Liver (tissue), 9 donors: ENCODE data around the gene PDE1C. TPM values are rescaled to one million over a fixed set of nuclear protein-coding genes. Genes with fewer than 3 reads are reported as not detected.

ENCODE experiments used
- DNase-seq: peaks from one replicate; pipeline ENCODE4 v3.0.0-alpha.2; 2017; ENCODE audit warnings: low spot score
- H3K27ac ChIP-seq, 2 donors: one replicate each; pipeline ENCODE4 v1.7.0; 2013; ENCODE audit warnings: inconsistent platforms in 2 of 2, low read length in 2 of 2, control low read depth in 1 of 2, low read depth in 1 of 2, mild to moderate bottlenecking in 1 of 2
- H3K27me3 ChIP-seq, 4 donors: one replicate each; pipeline versions ENCODE4 v1.6.1 to v1.7.0; 2013; ENCODE audit warnings: low read length in 3 of 4, inconsistent platforms in 1 of 4, mild to moderate bottlenecking in 1 of 4, moderate library complexity in 1 of 4; ENCODE audit not compliant: control insufficient read depth in 4 of 4, insufficient read depth in 4 of 4
- H3K36me3 ChIP-seq, 4 donors: one replicate each; pipeline versions ENCODE4 v1.6.1 to v1.7.0; 2013; ENCODE audit warnings: low read length in 3 of 4, mild to moderate bottlenecking in 3 of 4, low read depth in 1 of 4, moderate library complexity in 1 of 4; ENCODE audit not compliant: control insufficient read depth in 4 of 4, insufficient read depth in 3 of 4
- H3K4me1 ChIP-seq, 4 donors: one replicate each; pipeline versions ENCODE4 v1.6.1 to v1.7.0; 2013; ENCODE audit warnings: low read length in 3 of 4, mild to moderate bottlenecking in 3 of 4, moderate library complexity in 1 of 4; ENCODE audit not compliant: control insufficient read depth in 4 of 4, insufficient read depth in 4 of 4
- H3K4me3 ChIP-seq, 3 donors: one replicate each; pipeline versions ENCODE4 v1.6.1 to v1.7.0; 2013; ENCODE audit warnings: low read length in 3 of 3, control low read depth in 1 of 3, low read depth in 1 of 3, mild to moderate bottlenecking in 1 of 3
- H3K9ac ChIP-seq, 2 donors: one replicate each; pipeline ENCODE4 v1.7.0; 2013; ENCODE audit warnings: low read length in 2 of 2, mild to moderate bottlenecking in 2 of 2, moderate library complexity in 2 of 2, control low read depth in 1 of 2, low read depth in 1 of 2
- H3K9me3 ChIP-seq, 4 donors: one replicate each; pipeline versions ENCODE4 v1.6.1 to v1.7.0; 2013; ENCODE audit warnings: low read length in 3 of 4; ENCODE audit not compliant: control insufficient read depth in 4 of 4
- EGR1 ChIP-seq, 2 donors: IDR thresholded peaks; 2 replicates each; pipeline ENCODE4 v1.6.1; 2016 to 2018; ENCODE audit warnings: antibody characterized with exemption in 2 of 2, low read depth in 2 of 2
- FOXA1 ChIP-seq: IDR thresholded peaks from 2 replicates; pipeline ENCODE4 v1.6.1; 2016; ENCODE audit warnings: antibody characterized with exemption
- FOXA2 ChIP-seq: IDR thresholded peaks from 2 replicates; pipeline ENCODE4 v1.6.1; 2016; ENCODE audit warnings: antibody characterized with exemption
- GABPA ChIP-seq, 2 donors: IDR thresholded peaks in 1 of 2; conservative IDR thresholded peaks in 1 of 2; 2 replicates each; pipeline ENCODE4 v1.6.1; 2016; ENCODE audit warnings: antibody characterized with exemption in 2 of 2, mild to moderate bottlenecking in 1 of 2, moderate library complexity in 1 of 2
- HNF4A ChIP-seq, 2 donors: conservative IDR thresholded peaks; 2 replicates each; pipeline ENCODE4 v1.6.1; 2016; ENCODE audit warnings: antibody characterized with exemption in 2 of 2, mild to moderate bottlenecking in 2 of 2
- HNF4G ChIP-seq: IDR thresholded peaks from 2 replicates; pipeline ENCODE4 v1.6.1; 2016; ENCODE audit warnings: antibody characterized with exemption
- JUND ChIP-seq, 2 donors: IDR thresholded peaks; 2 replicates each; pipeline ENCODE4 v1.6.1; 2016; ENCODE audit warnings: antibody characterized with exemption in 2 of 2
- NR2F2 ChIP-seq: IDR thresholded peaks from 2 replicates; pipeline ENCODE4 v1.6.1; 2016; ENCODE audit warnings: antibody characterized with exemption
- RAD21 ChIP-seq, 2 donors: IDR thresholded peaks; 2 replicates each; pipeline ENCODE4 v1.6.1; 2016; ENCODE audit warnings: antibody characterized with exemption in 2 of 2, mild to moderate bottlenecking in 2 of 2
- SP1 ChIP-seq: IDR thresholded peaks from 2 replicates; pipeline ENCODE4 v1.6.1; 2018; ENCODE audit warnings: antibody characterized with exemption, mild to moderate bottlenecking
- TAF1 ChIP-seq: conservative IDR thresholded peaks from 2 replicates; pipeline ENCODE4 v1.6.1; 2016; ENCODE audit warnings: antibody characterized with exemption, mild to moderate bottlenecking
- YY1 ChIP-seq: IDR thresholded peaks from 2 replicates; pipeline ENCODE4 v1.6.1; 2016; ENCODE audit warnings: antibody characterized with exemption, mild to moderate bottlenecking
- WGBS: extraction: QIAGEN DNeasy Blood & Tissue Kit; methylation state at CpG from one replicate; pipeline ENCODE4 v1.1.7; 2013; 5-methylcytosine and 5-hydroxymethylcytosine counted together
- polyA plus RNA-seq, 2 donors: library from polyadenylated mRNA; stranded (reverse) in 1 of 2; unstranded in 1 of 2; fragments of 200-250 nt in 1 of 2; fragments of >200 nt in 1 of 2; fragmentation: Nextera tagmentation in 1 of 2; extraction: Ambion mirVana in 1 of 2; gene quantifications; one replicate each; pipeline versions ENCODE4 v1.2.1 to v1.2.3, GENCODE V29; 2013 to 2015
- total RNA-seq, 2 donors: library from RNA; depleted of rRNA; stranded (reverse); fragments of >200 nt; gene quantifications; one replicate each; pipeline ENCODE4 v1.2.3, GENCODE V29; 2014
- TF ChIP-seq, protein P1 (sequence below): IDR thresholded peaks from 2 replicates; pipeline ENCODE4 v1.6.1; 2016; ENCODE audit warnings: antibody characterized with exemption
- TF ChIP-seq, protein P2 (sequence below): fragments of 150-350 bp; IDR thresholded peaks from 2 replicates; pipeline ENCODE4 v1.5.1; 2017; ENCODE audit warnings: improper control_type of control experiment, low read depth, low read length; ENCODE audit not compliant: missing input control
- TF ChIP-seq, protein P3 (sequence below): IDR thresholded peaks from 2 replicates; pipeline ENCODE4 v1.6.1; 2016; ENCODE audit warnings: antibody characterized with exemption, mild to moderate bottlenecking
- TF ChIP-seq, protein P4 (sequence below): IDR thresholded peaks from 2 replicates; pipeline ENCODE4 v1.6.1; 2016; ENCODE audit warnings: antibody characterized with exemption
- donor health status: healthy.
- donor health status: healthy.
- donor health status: healthy.
- donor health status: healthy.
- donor health status: healthy.

PDE1C gene
- total and polyA plus RNA-seq, 4 donors: 0.05 to 0.92 (median 0.47) TPM; not detected in 1

DNA sequence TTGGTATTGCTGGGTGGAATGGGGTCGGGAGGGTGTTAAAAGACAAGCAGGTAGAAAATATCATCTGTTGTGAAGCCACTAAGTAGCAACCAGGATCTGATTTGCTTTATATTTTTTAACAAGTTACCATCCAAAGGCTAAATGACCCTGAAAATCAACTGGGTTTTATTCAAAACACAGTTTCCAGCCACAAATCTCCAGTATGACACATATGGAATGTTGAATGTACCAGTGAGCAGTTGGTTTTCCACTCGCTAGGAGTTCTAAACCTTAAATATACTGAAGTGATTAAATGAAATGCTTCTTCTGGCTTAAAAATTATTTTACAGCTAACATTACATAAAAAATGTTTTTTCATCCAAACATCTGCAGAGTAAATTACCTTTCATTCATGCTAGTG, 112.5 kb downstream of the PDE1C start:
- WGBS: 75% methylated on average over 2 of the region's 2 CpGs
- no peak overlapping the region for H3K4me3 ChIP-seq
- H3K4me1 ChIP-seq: peaks cover 0 to 2% (median 0%) of the 10 kb centered on the region in 4 donors
- H3K36me3 ChIP-seq: no peaks in the 10 kb centered on the region
- no peaks in the 10 kb centered on the region for H3K27me3 ChIP-seq
- H3K9ac ChIP-seq: no peak overlapping the region
- DNase-seq: no peak
- TF ChIP-seq, protein P1, sequence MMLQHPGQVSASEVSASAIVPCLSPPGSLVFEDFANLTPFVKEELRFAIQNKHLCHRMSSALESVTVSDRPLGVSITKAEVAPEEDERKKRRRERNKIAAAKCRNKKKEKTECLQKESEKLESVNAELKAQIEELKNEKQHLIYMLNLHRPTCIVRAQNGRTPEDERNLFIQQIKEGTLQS: no peak
- TF ChIP-seq FOXA1: no peak
- TF ChIP-seq SP1: no peak
- TF ChIP-seq JUND (IDR thresholded peaks at IDR 0.05): no peak
- TF ChIP-seq HNF4A (conservative IDR thresholded peaks at IDR 0.05): no peak
- TF ChIP-seq GABPA (IDR thresholded peaks at IDR 0.05 in 1 of 2, conservative IDR thresholded peaks at IDR 0.05 in 1 of 2): no peak
- no peak for TF ChIP-seq NR2F2
- TF ChIP-seq, protein P2, sequence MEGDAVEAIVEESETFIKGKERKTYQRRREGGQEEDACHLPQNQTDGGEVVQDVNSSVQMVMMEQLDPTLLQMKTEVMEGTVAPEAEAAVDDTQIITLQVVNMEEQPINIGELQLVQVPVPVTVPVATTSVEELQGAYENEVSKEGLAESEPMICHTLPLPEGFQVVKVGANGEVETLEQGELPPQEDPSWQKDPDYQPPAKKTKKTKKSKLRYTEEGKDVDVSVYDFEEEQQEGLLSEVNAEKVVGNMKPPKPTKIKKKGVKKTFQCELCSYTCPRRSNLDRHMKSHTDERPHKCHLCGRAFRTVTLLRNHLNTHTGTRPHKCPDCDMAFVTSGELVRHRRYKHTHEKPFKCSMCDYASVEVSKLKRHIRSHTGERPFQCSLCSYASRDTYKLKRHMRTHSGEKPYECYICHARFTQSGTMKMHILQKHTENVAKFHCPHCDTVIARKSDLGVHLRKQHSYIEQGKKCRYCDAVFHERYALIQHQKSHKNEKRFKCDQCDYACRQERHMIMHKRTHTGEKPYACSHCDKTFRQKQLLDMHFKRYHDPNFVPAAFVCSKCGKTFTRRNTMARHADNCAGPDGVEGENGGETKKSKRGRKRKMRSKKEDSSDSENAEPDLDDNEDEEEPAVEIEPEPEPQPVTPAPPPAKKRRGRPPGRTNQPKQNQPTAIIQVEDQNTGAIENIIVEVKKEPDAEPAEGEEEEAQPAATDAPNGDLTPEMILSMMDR: no peak
- no peaks in the 10 kb centered on the region for H3K9me3 ChIP-seq
- no peak overlapping the region for H3K27ac ChIP-seq

DNA sequence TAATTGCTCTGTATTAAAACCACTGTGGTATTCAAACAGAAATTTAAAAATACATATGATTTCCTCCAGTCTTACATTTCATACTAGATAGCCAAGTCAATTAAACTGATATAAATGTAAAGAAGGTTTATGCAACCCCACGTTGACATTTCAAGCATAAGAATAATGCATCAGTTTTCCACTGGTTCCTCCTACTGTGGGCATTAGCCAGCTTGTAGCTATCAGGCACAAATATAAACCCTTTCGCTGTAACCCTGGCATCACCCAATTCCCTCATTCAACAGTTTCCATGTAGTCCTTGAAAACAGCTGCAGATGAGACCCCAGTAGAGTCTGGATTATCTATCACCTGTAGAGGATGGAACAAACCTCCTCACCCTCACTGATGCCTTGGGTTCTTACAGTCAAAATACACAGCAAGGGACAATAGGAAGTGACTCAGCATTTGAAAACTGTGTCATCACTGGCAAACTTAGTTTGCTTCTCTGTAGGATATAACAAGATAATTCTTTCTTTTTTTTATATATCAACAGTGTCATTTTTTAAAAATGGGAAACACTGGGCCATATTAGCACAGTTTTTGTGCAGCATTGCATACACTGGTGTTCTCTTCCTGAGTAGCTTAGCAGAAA, 113.0 kb downstream of the PDE1C start:
- Histone ChIP-seq H3K27ac (no peak overlapping the region), H3K9me3 (no peaks in the 10 kb centered on the region), H3K4me1 (peaks cover 0 to 1% (median 0%) of the 10 kb centered on the region in 4 donors), H3K4me3 (no peak overlapping the region), H3K36me3 (no peaks in the 10 kb centered on the region), H3K27me3 (no peaks in the 10 kb centered on the region), H3K9ac (no peak overlapping the region)
- no peak for DNase-seq
- TF ChIP-seq TAF1: no peak
- TF ChIP-seq NR2F2: no peak
- WGBS: 74% methylated on average over 2 of the region's 2 CpGs

DNA sequence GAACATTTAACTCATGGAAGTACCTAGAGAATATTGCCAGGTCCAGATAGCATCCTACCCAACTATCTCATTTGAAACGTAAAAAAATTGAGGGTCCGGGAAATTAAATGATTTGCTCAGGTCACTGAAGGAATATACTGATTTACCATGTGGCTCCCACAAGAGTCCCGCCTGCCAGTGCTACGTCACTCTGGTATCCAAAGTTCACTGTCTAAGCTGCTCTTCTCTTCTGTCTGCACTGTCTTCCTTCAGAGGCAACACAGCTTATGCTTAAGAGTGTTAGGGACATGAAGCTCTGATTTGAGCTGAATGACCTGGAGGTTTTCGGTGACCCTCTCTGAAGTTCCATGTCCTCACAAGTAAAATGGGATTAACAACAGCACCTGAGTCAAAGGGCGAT, 114.6 kb downstream of the PDE1C start:
- Histone ChIP-seq H3K4me3 (no peak overlapping the region), H3K4me1 (no peaks in the 10 kb centered on the region), H3K36me3 (no peaks in the 10 kb centered on the region), H3K27ac (no peak overlapping the region), H3K9me3 (no peaks in the 10 kb centered on the region), H3K27me3 (no peaks in the 10 kb centered on the region), H3K9ac (no peak overlapping the region)
- 77% methylated on average over 6 of the region's 6 CpGs for WGBS
- DNase-seq: no peak
- TF ChIP-seq JUND (IDR thresholded peaks at IDR 0.05) (no peak), RAD21 (IDR thresholded peaks at IDR 0.05) (no peak), TAF1 (no peak), NR2F2 (no peak), HNF4A (conservative IDR thresholded peaks at IDR 0.05) (no peak), HNF4G (no peak), GABPA (IDR thresholded peaks at IDR 0.05 in 1 of 2, conservative IDR thresholded peaks at IDR 0.05 in 1 of 2) (no peak), SP1 (no peak), YY1 (no peak), EGR1 (IDR thresholded peaks at IDR 0.05; ENCODE audit: low read depth in 2 of 2) (no peak), FOXA2 (no peak)
- TF ChIP-seq, protein P1: no peak
- TF ChIP-seq, protein P2: no peak
- TF ChIP-seq, protein P3, sequence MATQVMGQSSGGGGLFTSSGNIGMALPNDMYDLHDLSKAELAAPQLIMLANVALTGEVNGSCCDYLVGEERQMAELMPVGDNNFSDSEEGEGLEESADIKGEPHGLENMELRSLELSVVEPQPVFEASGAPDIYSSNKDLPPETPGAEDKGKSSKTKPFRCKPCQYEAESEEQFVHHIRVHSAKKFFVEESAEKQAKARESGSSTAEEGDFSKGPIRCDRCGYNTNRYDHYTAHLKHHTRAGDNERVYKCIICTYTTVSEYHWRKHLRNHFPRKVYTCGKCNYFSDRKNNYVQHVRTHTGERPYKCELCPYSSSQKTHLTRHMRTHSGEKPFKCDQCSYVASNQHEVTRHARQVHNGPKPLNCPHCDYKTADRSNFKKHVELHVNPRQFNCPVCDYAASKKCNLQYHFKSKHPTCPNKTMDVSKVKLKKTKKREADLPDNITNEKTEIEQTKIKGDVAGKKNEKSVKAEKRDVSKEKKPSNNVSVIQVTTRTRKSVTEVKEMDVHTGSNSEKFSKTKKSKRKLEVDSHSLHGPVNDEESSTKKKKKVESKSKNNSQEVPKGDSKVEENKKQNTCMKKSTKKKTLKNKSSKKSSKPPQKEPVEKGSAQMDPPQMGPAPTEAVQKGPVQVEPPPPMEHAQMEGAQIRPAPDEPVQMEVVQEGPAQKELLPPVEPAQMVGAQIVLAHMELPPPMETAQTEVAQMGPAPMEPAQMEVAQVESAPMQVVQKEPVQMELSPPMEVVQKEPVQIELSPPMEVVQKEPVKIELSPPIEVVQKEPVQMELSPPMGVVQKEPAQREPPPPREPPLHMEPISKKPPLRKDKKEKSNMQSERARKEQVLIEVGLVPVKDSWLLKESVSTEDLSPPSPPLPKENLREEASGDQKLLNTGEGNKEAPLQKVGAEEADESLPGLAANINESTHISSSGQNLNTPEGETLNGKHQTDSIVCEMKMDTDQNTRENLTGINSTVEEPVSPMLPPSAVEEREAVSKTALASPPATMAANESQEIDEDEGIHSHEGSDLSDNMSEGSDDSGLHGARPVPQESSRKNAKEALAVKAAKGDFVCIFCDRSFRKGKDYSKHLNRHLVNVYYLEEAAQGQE: no peak
- TF ChIP-seq, protein P4, sequence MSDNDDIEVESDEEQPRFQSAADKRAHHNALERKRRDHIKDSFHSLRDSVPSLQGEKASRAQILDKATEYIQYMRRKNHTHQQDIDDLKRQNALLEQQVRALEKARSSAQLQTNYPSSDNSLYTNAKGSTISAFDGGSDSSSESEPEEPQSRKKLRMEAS: no peak
